Naive thymus-derived CD8-positive, alpha-beta T cell (primary cell): Measurements from ENCODE around the gene PIPOX. TPM values are rescaled to one million over a fixed set of nuclear protein-coding genes. Genes with fewer than 3 reads are reported as not detected.
A peak's percentile ranks its signal among the peaks of the same experiment; 100 is the strongest.

ENCODE experiments used
- ATAC-seq, 2 donors: fragments of 150-1000 bp; cut with Tn5 transposase in 1 of 2; sonication (Bioruptor Pico), chemical (Tn5 transposase) in 1 of 2; 1 replicate in 1 of 2; 2 replicates in 1 of 2; pipeline ENCODE4 v1.10.0; 2021; ENCODE audit warnings: mild to moderate bottlenecking in 2 of 2, moderate library complexity in 2 of 2
- POLR2A ChIA-PET: fragments of 350-600 bp; sonication (Branson Sonifier 250); formaldehyde crosslinking; loops from one replicate; lab custom pipeline; 2021; ENCODE audit warnings: antibody characterized with exemption; lab: Charles Lee
- DNase-seq, 10 donors: peaks; one replicate each; pipeline versions ENCODE4 v3.0.0 to v3.0.0-alpha.2; 2020 to 2022
- H3K27ac Mint-ChIP-seq, 10 donors: one replicate each; pipeline ENCODE4 v1.8.0; 2020 to 2022; ENCODE audit warnings: mild to moderate bottlenecking in 10 of 10, mixed read lengths in 10 of 10, moderate library complexity in 4 of 10, inconsistent platforms in 1 of 10
- H3K27me3 Mint-ChIP-seq, 5 donors: one replicate each; pipeline ENCODE4 v1.8.0; 2021 to 2022; ENCODE audit warnings: mixed read lengths in 5 of 5
- H3K36me3 Mint-ChIP-seq, 3 donors: one replicate each; pipeline ENCODE4 v1.8.0; 2020 to 2022; ENCODE audit warnings: mixed read lengths in 3 of 3, mild to moderate bottlenecking in 2 of 3, inconsistent platforms in 1 of 3
- H3K4me1 Mint-ChIP-seq, 4 donors: one replicate each; pipeline ENCODE4 v1.8.0; 2021 to 2022; ENCODE audit warnings: mixed read lengths in 4 of 4
- H3K4me3 Mint-ChIP-seq, 10 donors: one replicate each; pipeline ENCODE4 v1.8.0; 2020 to 2022; ENCODE audit warnings: mild to moderate bottlenecking in 10 of 10, mixed read lengths in 10 of 10, moderate library complexity in 6 of 10, inconsistent platforms in 1 of 10
- H3K9me3 Mint-ChIP-seq, 9 donors: one replicate each; pipeline ENCODE4 v1.8.0; 2020 to 2022; ENCODE audit warnings: mixed read lengths in 9 of 9, mild to moderate bottlenecking in 3 of 9, inconsistent platforms in 1 of 9, moderate library complexity in 1 of 9
- polyA plus RNA-seq, 3 donors: library from polyadenylated mRNA; unstranded; fragments of 300-500 nt; fragmentation: Illumina TruSeq; gene quantifications; one replicate each; pipeline ENCODE4 v1.2.3, GENCODE V29; 2021
- total RNA-seq, 8 experiments: library from RNA in 2 of 8; stranded (reverse) in 2 of 8; gene quantifications; one replicate each; pipeline ENCODE4 v1.2.3 and lab custom pipeline; 2021 to 2026

The PIPOX gene
- total and polyA plus RNA-seq, 5 experiments from 2014 or later = 1.2 to 8.7 (median 1.5) TPM

DNA sequence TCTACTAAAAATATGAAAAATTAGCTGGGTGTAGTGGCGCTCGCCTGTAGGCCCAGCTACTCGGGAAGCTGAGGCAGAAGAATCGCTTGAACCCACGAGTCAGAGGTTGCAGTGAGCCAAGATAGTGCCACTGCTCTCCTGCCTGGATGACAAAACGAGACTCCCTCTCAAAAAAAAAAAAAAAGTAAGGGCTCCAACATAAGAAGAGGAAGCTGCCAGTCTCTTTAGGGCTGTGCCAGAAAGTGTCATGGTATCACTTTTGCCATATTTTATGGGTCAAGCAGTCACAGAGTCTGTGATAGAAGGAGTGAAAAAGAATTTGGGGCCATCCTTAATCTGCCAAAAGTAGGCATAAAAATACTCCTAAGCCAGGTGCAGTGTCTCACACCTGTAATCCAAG, 1.4 kb upstream of the PIPOX start:
- Mint-ChIP-seq H3K27me3 (peaks cover 3 to 26% (median 9%) of the 10 kb centered on the region in 5 donors), H3K4me1 (peaks cover 5 to 23% (median 7%) of the 10 kb centered on the region in 4 donors), H3K9me3 (no peaks in the 10 kb centered on the region), H3K27ac (no peak overlapping the region), H3K36me3 (peaks cover 0 to 3% (median 0%) of the 10 kb centered on the region in 3 donors), H3K4me3 (no peak overlapping the region)
- POLR2A ChIA-PET = no interaction called here
- DNase-seq (no peak), ATAC-seq (no peak)

GRCh38 chr17:29042026-29042678, 789 bp upstream of the PIPOX start:
- Mint-ChIP-seq H3K27ac (no peak overlapping the region), H3K4me3 (no peak overlapping the region), H3K9me3 (no peaks in the 10 kb centered on the region), H3K4me1 (peaks cover 5 to 23% (median 7%) of the 10 kb centered on the region in 4 donors), H3K27me3 (peaks cover 3 to 29% (median 12%) of the 10 kb centered on the region in 5 donors), H3K36me3 (peaks cover 0 to 3% (median 0%) of the 10 kb centered on the region in 3 donors)
- DNase-seq = no peak
- POLR2A ChIA-PET = no interaction called here
- no peak for ATAC-seq

DNA sequence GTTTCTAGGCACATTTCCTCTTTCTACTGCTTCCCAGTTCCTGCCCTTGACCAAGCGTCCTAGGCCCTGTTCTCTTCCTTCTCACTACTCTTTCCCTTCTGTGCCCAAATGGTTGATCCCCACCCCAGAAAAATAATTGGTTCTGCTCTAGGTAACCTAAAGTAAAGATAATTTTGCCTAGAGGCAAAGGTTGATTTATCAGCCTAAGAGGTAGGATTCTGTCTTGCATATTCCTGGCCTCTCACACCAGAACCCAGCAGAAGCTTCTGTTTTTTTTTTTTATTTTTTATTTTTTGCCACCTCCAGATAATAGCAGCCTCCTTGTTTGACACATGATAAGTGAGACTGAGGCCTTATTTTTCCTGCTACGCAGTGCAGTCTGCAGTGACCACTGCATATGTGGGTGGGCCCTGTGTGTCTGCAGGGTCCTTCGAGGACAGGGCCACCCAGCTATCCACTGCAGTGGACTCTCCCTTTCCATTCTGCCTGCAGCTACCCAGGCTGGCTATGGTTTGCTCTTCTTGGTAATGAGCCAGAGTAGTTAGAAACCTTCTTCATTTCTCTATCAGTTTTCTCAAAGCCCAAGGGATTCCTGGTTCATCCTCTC, 701 bp downstream of the PIPOX start:
- POLR2A ChIA-PET = no interaction called here
- no peak for ATAC-seq
- Mint-ChIP-seq H3K9me3 (no peaks in the 10 kb centered on the region), H3K27ac (no peak overlapping the region), H3K36me3 (peaks cover 0 to 3% (median 0%) of the 10 kb centered on the region in 3 donors), H3K4me1 (peaks cover 5 to 23% (median 7%) of the 10 kb centered on the region in 4 donors), H3K27me3 (peaks cover 3 to 29% (median 13%) of the 10 kb centered on the region in 5 donors), H3K4me3 (no peak overlapping the region)
- DNase-seq = no peak

- H3K4me1 Mint-ChIP-seq = peaks cover 5 to 23% (median 7%) of the 10 kb centered on the region in 4 donors
- ATAC-seq = no peak
- peak overlapping the region in 1 of 10 donors; percentile 63 for H3K27ac Mint-ChIP-seq
- POLR2A ChIA-PET = no interaction called here
- peaks cover 0 to 3% (median 0%) of the 10 kb centered on the region in 3 donors for H3K36me3 Mint-ChIP-seq
- peaks cover 3 to 33% (median 13%) of the 10 kb centered on the region in 5 donors for H3K27me3 Mint-ChIP-seq
- no peaks in the 10 kb centered on the region for H3K9me3 Mint-ChIP-seq
- no peak for DNase-seq
- no peak overlapping the region for H3K4me3 Mint-ChIP-seq
Measured at GRCh38 chr17:29045026-29045425, 2.1 kb downstream of the PIPOX start.

GRCh38 chr17:29045734-29046472, 3.0 kb downstream of the PIPOX start:
- peaks cover 3 to 28% (median 13%) of the 10 kb centered on the region in 5 donors for H3K27me3 Mint-ChIP-seq
- H3K4me3 Mint-ChIP-seq = no peak overlapping the region
- H3K9me3 Mint-ChIP-seq = no peaks in the 10 kb centered on the region
- peaks cover 5 to 23% (median 7%) of the 10 kb centered on the region in 4 donors for H3K4me1 Mint-ChIP-seq
- POLR2A ChIA-PET = no interaction called here
- ATAC-seq (no peak), DNase-seq (no peak)
- peaks cover 0 to 3% (median 0%) of the 10 kb centered on the region in 3 donors for H3K36me3 Mint-ChIP-seq
- peak overlapping the region in 2 of 10 donors; percentile 0 to 14 for H3K27ac Mint-ChIP-seq

DNA sequence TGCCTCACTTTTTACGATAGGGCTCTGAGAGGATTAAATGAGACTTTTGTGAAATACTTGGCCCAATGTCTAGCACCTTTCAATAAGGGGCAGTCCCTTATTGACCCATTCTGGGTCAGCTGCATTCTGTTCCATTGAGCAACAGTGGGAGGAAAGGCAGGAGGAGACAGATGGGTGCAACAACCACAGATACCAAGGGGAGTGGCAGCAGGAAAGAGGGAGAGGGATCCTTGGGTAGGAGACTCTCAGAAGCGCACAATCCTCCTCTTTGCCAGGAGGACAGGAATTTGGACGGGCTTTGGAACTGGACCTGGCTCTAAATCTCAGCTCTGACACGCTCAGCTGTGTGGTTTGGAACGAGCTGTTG, 3.5 kb downstream of the PIPOX start:
- Mint-ChIP-seq H3K27ac (no peak overlapping the region), H3K27me3 (peaks cover 3 to 24% (median 13%) of the 10 kb centered on the region in 5 donors), H3K9me3 (no peaks in the 10 kb centered on the region), H3K36me3 (peaks cover 0 to 3% (median 0%) of the 10 kb centered on the region in 3 donors), H3K4me1 (peaks cover 5 to 23% (median 7%) of the 10 kb centered on the region in 4 donors), H3K4me3 (no peak overlapping the region)
- ATAC-seq = no peak
- no peak for DNase-seq
- POLR2A ChIA-PET = no interaction called here

- no peaks in the 10 kb centered on the region for H3K9me3 Mint-ChIP-seq
- no peak overlapping the region for H3K4me3 Mint-ChIP-seq
- ATAC-seq (no peak), DNase-seq (no peak)
- H3K27ac Mint-ChIP-seq = peak overlapping the region in 1 of 10 donors; percentile 26
- H3K27me3 Mint-ChIP-seq = peaks cover 3 to 20% (median 11%) of the 10 kb centered on the region in 5 donors
- POLR2A ChIA-PET = interaction anchor here (0.6 kb wide), 1 partner anchor 27 kb away, joined by 3 read pairs; no protein-coding TSS in a partner anchor
- H3K4me1 Mint-ChIP-seq = peaks cover 0 to 6% (median 0%) of the 10 kb centered on the region in 4 donors
- peaks cover 0 to 3% (median 0%) of the 10 kb centered on the region in 3 donors for H3K36me3 Mint-ChIP-seq
Measured at GRCh38 chr17:29048440-29049368, 5.8 kb downstream of the PIPOX start.

DNA sequence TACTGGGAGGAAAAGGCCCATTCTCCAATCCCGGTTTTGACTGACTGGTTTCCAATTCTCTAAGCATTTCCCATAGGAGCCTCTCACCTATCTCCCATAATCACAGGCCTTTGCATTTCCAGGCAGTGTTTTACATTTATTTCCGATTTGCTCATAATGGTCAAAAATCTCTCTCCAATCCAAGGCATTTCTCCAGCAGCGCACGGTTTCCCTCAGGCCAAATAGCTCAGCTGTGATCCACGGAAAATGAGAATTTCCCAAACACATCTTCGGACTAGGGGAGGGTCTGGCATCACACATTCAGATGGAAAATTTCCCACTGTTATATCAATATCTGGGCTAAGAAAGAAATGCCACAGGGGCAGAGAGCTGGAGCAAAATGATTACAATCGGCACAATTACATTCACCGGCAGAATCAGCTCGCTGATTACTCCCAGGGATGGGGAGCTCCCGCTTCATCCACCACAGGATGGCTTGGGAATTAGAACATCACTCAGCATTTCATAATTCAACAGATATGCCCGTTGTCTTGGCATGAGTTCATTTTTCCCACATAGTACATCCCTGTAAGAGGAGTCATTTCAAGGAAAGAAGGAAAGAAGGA, 6.7 kb downstream of the PIPOX start:
- Mint-ChIP-seq H3K4me3 (no peak overlapping the region), H3K4me1 (no peaks in the 10 kb centered on the region), H3K27me3 (peaks cover 3 to 19% (median 11%) of the 10 kb centered on the region in 5 donors), H3K9me3 (no peaks in the 10 kb centered on the region), H3K36me3 (peaks cover 0 to 3% (median 0%) of the 10 kb centered on the region in 3 donors), H3K27ac (no peak overlapping the region)
- POLR2A ChIA-PET = no interaction called here
- DNase-seq (no peak), ATAC-seq (no peak)

DNA sequence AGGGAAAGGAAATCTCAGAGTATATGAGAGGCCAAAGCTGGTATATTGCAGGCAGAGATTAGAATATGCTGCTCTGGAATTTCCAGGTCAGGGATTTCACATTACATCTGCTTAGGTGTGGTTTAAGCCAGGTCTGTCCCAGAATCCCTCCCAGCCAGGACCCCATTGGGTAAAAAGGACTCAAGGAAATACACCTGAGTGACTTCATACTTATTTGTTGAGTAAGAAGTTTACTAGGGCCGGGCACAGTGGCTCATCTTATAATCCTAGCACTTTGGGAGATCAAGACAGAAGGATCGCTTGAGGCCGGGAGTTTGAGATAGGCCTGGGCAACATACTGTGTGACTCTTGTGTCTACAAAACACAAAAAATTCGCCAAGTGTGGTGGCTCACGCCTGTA, 7.2 kb downstream of the PIPOX start:
- POLR2A ChIA-PET = no interaction called here
- no peak overlapping the region for H3K4me3 Mint-ChIP-seq
- peaks cover 0 to 3% (median 0%) of the 10 kb centered on the region in 3 donors for H3K36me3 Mint-ChIP-seq
- ATAC-seq (no peak), DNase-seq (no peak)
- no peaks in the 10 kb centered on the region for H3K9me3 Mint-ChIP-seq
- H3K27me3 Mint-ChIP-seq = peaks cover 3 to 15% (median 11%) of the 10 kb centered on the region in 5 donors
- H3K4me1 Mint-ChIP-seq = no peaks in the 10 kb centered on the region
- H3K27ac Mint-ChIP-seq = no peak overlapping the region

GRCh38 chr17:29051194-29051593, 8.3 kb downstream of the PIPOX start:
- no peaks in the 10 kb centered on the region for H3K4me1 Mint-ChIP-seq
- POLR2A ChIA-PET = no interaction called here
- H3K4me3 Mint-ChIP-seq = no peak overlapping the region
- H3K36me3 Mint-ChIP-seq = no peaks in the 10 kb centered on the region
- no peak for ATAC-seq
- no peak overlapping the region for H3K27ac Mint-ChIP-seq
- no peak for DNase-seq
- H3K27me3 Mint-ChIP-seq = peaks cover 3 to 10% (median 7%) of the 10 kb centered on the region in 5 donors
- H3K9me3 Mint-ChIP-seq = no peaks in the 10 kb centered on the region

GRCh38 chr17:29051731-29052130, 8.8 kb downstream of the PIPOX start:
- H3K27ac Mint-ChIP-seq = peak overlapping the region in 1 of 10 donors; percentile 36
- peaks cover 1 to 6% (median 3%) of the 10 kb centered on the region in 5 donors for H3K27me3 Mint-ChIP-seq
- no peak overlapping the region for H3K4me3 Mint-ChIP-seq
- DNase-seq (no peak), ATAC-seq (no peak)
- no peaks in the 10 kb centered on the region for H3K36me3 Mint-ChIP-seq
- POLR2A ChIA-PET = no interaction called here
- H3K9me3 Mint-ChIP-seq = no peaks in the 10 kb centered on the region
- no peaks in the 10 kb centered on the region for H3K4me1 Mint-ChIP-seq

DNA sequence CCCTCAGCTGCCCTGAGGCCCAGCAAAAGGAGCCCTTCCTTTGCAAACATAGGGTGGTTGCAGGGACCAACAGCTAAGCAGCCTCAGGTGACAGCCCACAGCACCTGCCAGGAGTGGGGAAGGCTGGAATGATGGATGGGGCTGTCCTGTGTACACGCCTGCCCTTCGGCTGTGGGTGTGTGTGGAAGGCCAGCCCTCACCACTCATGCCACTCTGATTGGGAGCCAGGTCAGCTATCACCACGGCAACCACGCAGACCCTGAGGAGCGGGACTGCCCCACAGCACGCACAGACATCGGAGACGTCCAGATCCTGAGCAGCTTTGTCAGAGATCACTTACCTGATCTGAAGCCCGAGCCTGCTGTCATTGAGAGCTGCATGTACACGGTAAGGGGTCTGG, 11.9 kb downstream of the PIPOX start:
- no peaks in the 10 kb centered on the region for H3K36me3 Mint-ChIP-seq
- no peak for ATAC-seq
- POLR2A ChIA-PET = no interaction called here
- no peak overlapping the region for H3K27ac Mint-ChIP-seq
- H3K4me3 Mint-ChIP-seq = no peak overlapping the region
- no peak for DNase-seq
- peaks cover 0 to under 1% (median 0%) of the 10 kb centered on the region in 4 donors for H3K4me1 Mint-ChIP-seq
- peaks cover 0 to 2% (median 0%) of the 10 kb centered on the region in 5 donors for H3K27me3 Mint-ChIP-seq
- H3K9me3 Mint-ChIP-seq = no peaks in the 10 kb centered on the region
